Mucosa of descending colon (tissue), 3 donors: Measurements from ENCODE around the gene HJURP. TPM values are rescaled to one million over a fixed set of nuclear protein-coding genes. Genes with fewer than 3 reads are reported as not detected.

Experiments
- ATAC-seq: fragments of 200-7000 bp; cut with Tn5 transposase; one replicate; pipeline ENCODE4 v1.9.1; 2020; ENCODE audit warnings: mild to moderate bottlenecking, moderate library complexity
- DNase-seq, 3 donors: peaks; one replicate each; pipeline ENCODE4 v3.0.0-alpha.2; 2020
- H3K36me3 ChIP-seq: fragments of 200-600 bp; one replicate; pipeline ENCODE4 v1.8.0; 2021; ENCODE audit warnings: low read depth, mild to moderate bottlenecking
- H3K4me1 ChIP-seq: fragments of 200-600 bp; one replicate; pipeline ENCODE4 v1.8.0; 2021; ENCODE audit warnings: low read depth, mild to moderate bottlenecking
- H3K4me3 ChIP-seq: fragments of 200-600 bp; one replicate; pipeline ENCODE4 v1.8.0; 2021; ENCODE audit warnings: mild to moderate bottlenecking
- H3K9me3 ChIP-seq: fragments of 200-600 bp; one replicate; pipeline ENCODE4 v1.8.0; 2021; ENCODE audit warnings: mild to moderate bottlenecking
- CTCF ChIP-seq: fragments of 200-600 bp; IDR thresholded peaks from one replicate; pipeline ENCODE4 v1.8.0; 2022; ENCODE audit warnings: antibody characterized with exemption, mild to moderate bottlenecking
- intact Hi-C, 2 donors: fragments of 100-400 bp; cut with DNase I in 1 of 2; cut with micrococcal nuclease in 1 of 2; formaldehyde crosslinking; loops; one replicate each; pipeline versions ENCODE4 v1.11.0 to v1.11.1; 2022; cut with DNase I, micrococcal nuclease
- total RNA-seq, 3 donors: library from RNA; stranded (reverse); fragmentation: NEBNext Ultra II Directional in 2 of 3; extraction: Animal tissue kit (Norgen Biotek cat#: 25700) in 2 of 3; gene quantifications; one replicate each; pipeline versions ENCODE4 v1.2.1 to v1.2.4, GENCODE V29; 2021 to 2023
- donor health status: DM: no; HTN: no; CAD: no; lungs with moderate emphysema.
- donor health status: DM: no; HTN: no; CAD: no.
- donor health status: DM: no; HTN: yes; CAD: no.

HJURP gene
- total RNA-seq, 3 donors from 2014 or later = 1.7 to 9.8 (median 3.6) TPM

GRCh38 chr2:233821196-233821595 lies 33.1 kb downstream of the HJURP start:
- ATAC-seq (no peak), DNase-seq (no peak)
- Histone ChIP-seq H3K9me3 (no peaks in the 10 kb centered on the region), H3K4me3 (no peak overlapping the region), H3K36me3 (no peaks in the 10 kb centered on the region), H3K4me1 (no peaks in the 10 kb centered on the region)
- intact Hi-C loops = no loop called here
- TF ChIP-seq CTCF = no peak

- H3K36me3 ChIP-seq = no peaks in the 10 kb centered on the region
- DNase-seq (no peak), ATAC-seq (no peak)
- intact Hi-C loops = no loop called here
- no peak for TF ChIP-seq CTCF
- H3K4me1 ChIP-seq = no peaks in the 10 kb centered on the region
- H3K4me3 ChIP-seq = no peak overlapping the region
- no peaks in the 10 kb centered on the region for H3K9me3 ChIP-seq
Measured at GRCh38 chr2:233820774-233821105, 33.6 kb downstream of the HJURP start.

- DNase-seq = no peak
Measured at GRCh38 chr2:233819884-233820773, 34.2 kb downstream of the HJURP start.

GRCh38 chr2:233818639-233819621 lies 35.4 kb downstream of the HJURP start:
- intact Hi-C loops = no loop called here
- no peak for TF ChIP-seq CTCF
- no peaks in the 10 kb centered on the region for H3K36me3 ChIP-seq

More at GRCh38 chr2:233819884-233820773, 34.2 kb downstream of the HJURP start:
- no peak for TF ChIP-seq CTCF
- Histone ChIP-seq H3K36me3 (no peaks in the 10 kb centered on the region), H3K4me1 (no peaks in the 10 kb centered on the region), H3K4me3 (no peak overlapping the region), H3K9me3 (no peaks in the 10 kb centered on the region)
- intact Hi-C loops = no loop called here
- ATAC-seq = no peak

GRCh38 chr2:233817995-233818638 lies 36.2 kb downstream of the HJURP start:
- intact Hi-C loops = no loop called here
- DNase-seq (no peak), ATAC-seq (peak; percentile 52)
- H3K4me3 ChIP-seq = no peak overlapping the region
- no peaks in the 10 kb centered on the region for H3K4me1 ChIP-seq
- no peak for TF ChIP-seq CTCF
- H3K9me3 ChIP-seq = no peaks in the 10 kb centered on the region
- no peaks in the 10 kb centered on the region for H3K36me3 ChIP-seq

More at GRCh38 chr2:233818639-233819621, 35.4 kb downstream of the HJURP start:
- DNase-seq = no peak
- Histone ChIP-seq H3K4me3 (no peak overlapping the region), H3K9me3 (no peaks in the 10 kb centered on the region), H3K4me1 (no peaks in the 10 kb centered on the region)
- ATAC-seq = no peak
